HEK293T (cell line): ENCODE data around the gene NCF4.

Source experiments
- ARNT ChIP-seq: fragments of 450-650 bp; IDR thresholded peaks from 2 replicates; pipeline ENCODE4 v1.6.1; 2017; ENCODE audit warnings: mild to moderate bottlenecking
- BHLHE40 ChIP-seq: fragments of 450-650 bp; IDR thresholded peaks from 2 replicates; pipeline ENCODE4 v1.6.1; 2016; ENCODE audit warnings: mild to moderate bottlenecking, moderate library complexity, borderline replicate concordance
- CTBP1 ChIP-seq: fragments of 450-650 bp; IDR thresholded peaks from 2 replicates; pipeline ENCODE4 v1.6.1; 2016; ENCODE audit warnings: borderline replicate concordance
- ELF4 ChIP-seq: fragments of 450-650 bp; IDR thresholded peaks from 2 replicates; pipeline ENCODE4 v1.6.1; 2017; ENCODE audit warnings: antibody characterized with exemption
- FOXA1 ChIP-seq: fragments of 450-650 bp; IDR thresholded peaks from 2 replicates; pipeline ENCODE4 v1.6.1; 2016; ENCODE audit warnings: mild to moderate bottlenecking
- FOXK2 ChIP-seq: fragments of 450-650 bp; IDR thresholded peaks from 2 replicates; pipeline ENCODE4 v1.6.1; 2016; ENCODE audit warnings: mild to moderate bottlenecking
- FOXM1 ChIP-seq: fragments of 450-650 bp; IDR thresholded peaks from 2 replicates; pipeline ENCODE4 v1.6.1; 2017; ENCODE audit warnings: mild to moderate bottlenecking, borderline replicate concordance
- HDGF ChIP-seq: fragments of 450-650 bp; IDR thresholded peaks from 2 replicates; pipeline ENCODE4 v1.6.1; 2017; ENCODE audit warnings: antibody characterized with exemption, borderline replicate concordance
- LEF1 ChIP-seq: fragments of 450-650 bp; IDR thresholded peaks from 2 replicates; pipeline ENCODE4 v1.6.1; 2017; ENCODE audit warnings: mild to moderate bottlenecking, borderline replicate concordance
- NFRKB ChIP-seq: fragments of 450-650 bp; IDR thresholded peaks from 2 replicates; pipeline ENCODE4 v1.6.1; 2016; ENCODE audit warnings: mild to moderate bottlenecking, moderate library complexity
- SP1 ChIP-seq: fragments of 450-650 bp; IDR thresholded peaks from 2 replicates; pipeline ENCODE4 v1.6.1; 2017
- TARDBP ChIP-seq: fragments of 450-650 bp; IDR thresholded peaks from 2 replicates; pipeline ENCODE4 v1.6.1; 2016
- ZNF384 ChIP-seq: fragments of 450-650 bp; IDR thresholded peaks from 2 replicates; pipeline ENCODE4 v1.6.1; 2016
- TF ChIP-seq, protein P1 (sequence below): fragments of 450-650 bp; IDR thresholded peaks from 2 replicates; pipeline ENCODE4 v1.6.1; 2016

DNA sequence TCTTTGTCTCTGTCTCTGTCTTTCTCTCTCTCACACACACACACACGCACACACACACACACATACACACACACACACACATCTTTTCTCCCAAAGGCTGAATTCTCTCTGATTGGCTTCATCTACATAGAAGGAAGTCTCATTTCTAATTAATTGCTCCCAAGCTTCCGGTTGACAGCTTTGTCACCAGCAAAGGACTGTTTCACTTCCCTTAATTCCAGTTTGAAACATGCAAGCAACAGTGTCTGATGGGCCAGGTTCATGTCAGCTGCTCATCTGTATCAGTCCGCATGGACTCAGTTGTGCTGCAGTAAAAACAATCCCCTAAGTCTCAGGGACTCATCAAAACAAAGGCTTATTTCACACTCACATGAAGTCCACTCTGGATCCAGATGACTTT lies 27.7 kb upstream of the NCF4 start:
- TF ChIP-seq ZNF384: no peak
- TF ChIP-seq, protein P1, sequence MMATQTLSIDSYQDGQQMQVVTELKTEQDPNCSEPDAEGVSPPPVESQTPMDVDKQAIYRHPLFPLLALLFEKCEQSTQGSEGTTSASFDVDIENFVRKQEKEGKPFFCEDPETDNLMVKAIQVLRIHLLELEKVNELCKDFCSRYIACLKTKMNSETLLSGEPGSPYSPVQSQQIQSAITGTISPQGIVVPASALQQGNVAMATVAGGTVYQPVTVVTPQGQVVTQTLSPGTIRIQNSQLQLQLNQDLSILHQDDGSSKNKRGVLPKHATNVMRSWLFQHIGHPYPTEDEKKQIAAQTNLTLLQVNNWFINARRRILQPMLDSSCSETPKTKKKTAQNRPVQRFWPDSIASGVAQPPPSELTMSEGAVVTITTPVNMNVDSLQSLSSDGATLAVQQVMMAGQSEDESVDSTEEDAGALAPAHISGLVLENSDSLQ: no peak
- TF ChIP-seq TARDBP: no peak
- TF ChIP-seq NFRKB: no peak
- no peak for TF ChIP-seq FOXA1
- TF ChIP-seq FOXK2: no peak
- no peak for TF ChIP-seq SP1
- TF ChIP-seq ARNT: no peak
- TF ChIP-seq ELF4: no peak
- no peak for TF ChIP-seq BHLHE40
- no peak for TF ChIP-seq HDGF
- TF ChIP-seq FOXM1: no peak
- TF ChIP-seq CTBP1: no peak
- TF ChIP-seq LEF1: no peak
